ENCODE results near the gene MET.
"Not testable (repeated sequence)": the region's sequence is repeated elsewhere in the genome, so short reads cannot be mapped to it uniquely, and the experiment has no call there.

Gene MET

GRCh38 chr7:116698930-116699721, 27.1 kb downstream of the MET start:
- no peak for DNase-seq

GRCh38 chr7:116699722-116700120, 27.7 kb downstream of the MET start:
- DNase-seq = no peak

GRCh38 chr7:116702046-116702785, 30.2 kb downstream of the MET start:
- DNase-seq = no peak

GRCh38 chr7:116704650-116705228, 32.7 kb downstream of the MET start:
- DNase-seq = no peak

GRCh38 chr7:116705419-116705818, 33.4 kb downstream of the MET start:
- no peak for DNase-seq

- DNase-seq = no peak
Measured at GRCh38 chr7:116706668-116707126, 34.7 kb downstream of the MET start.

- no peak for DNase-seq
Measured at GRCh38 chr7:116707289-116707688, 35.3 kb downstream of the MET start.

GRCh38 chr7:116708248-116708647, 36.3 kb downstream of the MET start:
- no peak for DNase-seq

GRCh38 chr7:116708861-116709260, 36.9 kb downstream of the MET start:
- no peak for DNase-seq

- no peak for DNase-seq
Measured at GRCh38 chr7:116709336-116709735, 37.3 kb downstream of the MET start.

GRCh38 chr7:116710764-116711452, 38.9 kb downstream of the MET start:
- no peak for DNase-seq

- no peak for DNase-seq
Measured at GRCh38 chr7:116711790-116712189, 39.8 kb downstream of the MET start.

- DNase-seq = no peak
Measured at GRCh38 chr7:116713500-116713899, 41.5 kb downstream of the MET start.

- no peak for DNase-seq
Measured at GRCh38 chr7:116713918-116714317, 41.9 kb downstream of the MET start.

GRCh38 chr7:116715077-116715476, 43.1 kb downstream of the MET start:
- no peak for DNase-seq

- DNase-seq = no peak
Measured at GRCh38 chr7:116717137-116717536, 45.1 kb downstream of the MET start.

GRCh38 chr7:116723959-116724529, 52.0 kb downstream of the MET start:
- DNase-seq = not testable (repeated sequence)

- DNase-seq = no peak
Measured at GRCh38 chr7:116724560-116725231, 52.7 kb downstream of the MET start.

- no peak for DNase-seq
Measured at GRCh38 chr7:116726149-116726548, 54.2 kb downstream of the MET start.

GRCh38 chr7:116726713-116727431, 54.9 kb downstream of the MET start:
- no peak for DNase-seq

GRCh38 chr7:116727432-116728009, 55.5 kb downstream of the MET start:
- no peak for DNase-seq

All from central memory CD4-positive, alpha-beta T cell (primary cell).